GM18526 (cell line): Measurements from ENCODE around the gene GSTO1.

ENCODE experiments used
- POLR2A ChIP-seq: IDR thresholded peaks from 3 replicates; pipeline ENCODE4 v1.6.1; 2011; ENCODE audit not compliant: insufficient read length; ENCODE audit errors: extremely low read depth

GSTO1 gene

GRCh38 chr10:104254493-104255310 lies at the start of gene GSTO1:
GSTO1 (plus strand) TSS chr10:104254892; CDS start chr10:104254929, 37 bp downstream.
- peak; percentile 84 for TF ChIP-seq POLR2A

GRCh38 chr10:104208730-104209129 lies 46.0 kb upstream of the GSTO1 start:
- TF ChIP-seq POLR2A: no peak

- TF ChIP-seq POLR2A: no peak
Measured at GRCh38 chr10:104209575-104210198, 45.0 kb upstream of the GSTO1 start.

GRCh38 chr10:104216631-104217030 lies 38.1 kb upstream of the GSTO1 start:
- no peak for TF ChIP-seq POLR2A

GRCh38 chr10:104218751-104219150 lies 35.9 kb upstream of the GSTO1 start:
- TF ChIP-seq POLR2A: no peak

- no peak for TF ChIP-seq POLR2A
Measured at GRCh38 chr10:104220522-104220921, 34.2 kb upstream of the GSTO1 start.

- TF ChIP-seq POLR2A: no peak
Measured at GRCh38 chr10:104223304-104223703, 31.4 kb upstream of the GSTO1 start.

- no peak for TF ChIP-seq POLR2A
Measured at GRCh38 chr10:104230490-104230889, 24.2 kb upstream of the GSTO1 start.

- no peak for TF ChIP-seq POLR2A
Measured at GRCh38 chr10:104231784-104232612, 22.7 kb upstream of the GSTO1 start, which contains the start of gene CFAP43. CFAP43 (minus strand) TSS chr10:104232364; CDS start chr10:104232246, 118 bp downstream.

GRCh38 chr10:104232613-104233102 lies 22.0 kb upstream of the GSTO1 start:
- TF ChIP-seq POLR2A: no peak

GRCh38 chr10:104233817-104234216 lies 20.9 kb upstream of the GSTO1 start:
- TF ChIP-seq POLR2A: no peak

GRCh38 chr10:104234934-104235333 lies 19.8 kb upstream of the GSTO1 start:
- TF ChIP-seq POLR2A: no peak

GRCh38 chr10:104235801-104236200 lies 18.9 kb upstream of the GSTO1 start:
- TF ChIP-seq POLR2A: no peak

GRCh38 chr10:104240078-104240477 lies 14.6 kb upstream of the GSTO1 start:
- TF ChIP-seq POLR2A: no peak

GRCh38 chr10:104242545-104242944 lies 12.1 kb upstream of the GSTO1 start:
- TF ChIP-seq POLR2A: no peak
